NT2/D1 (cell line): ENCODE data around the gene COL6A6.

Source experiments
- SUZ12 ChIP-seq: IDR thresholded peaks from 2 replicates; pipeline ENCODE4 v1.6.1; 2011; ENCODE audit not compliant: insufficient read length, insufficient read depth; ENCODE audit errors: extremely low read depth
- ZNF274 ChIP-seq: IDR thresholded peaks from 2 replicates; pipeline ENCODE4 v1.6.1; 2011; ENCODE audit warnings: mild to moderate bottlenecking, low read depth, low read length

DNA sequence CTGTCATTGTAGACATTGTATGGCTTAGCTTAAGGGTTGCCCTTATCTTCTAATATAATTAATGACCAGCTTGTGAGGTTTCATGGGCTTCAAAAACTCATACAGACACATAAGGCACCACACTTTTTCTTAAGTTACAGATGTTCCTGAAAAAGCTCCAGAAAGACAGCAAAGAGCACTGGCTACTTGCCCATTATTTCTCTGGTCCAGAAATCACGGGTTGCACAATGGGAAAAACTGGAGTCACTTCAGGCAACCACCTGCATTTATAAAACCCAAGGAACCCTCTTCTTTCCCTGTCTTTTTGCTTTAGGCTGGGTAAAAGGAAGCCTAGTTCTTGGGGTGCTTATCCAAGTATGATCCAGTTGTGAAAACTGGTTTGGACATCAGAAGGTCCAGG lies 2.3 kb upstream of the COL6A6 start:
- no peak for TF ChIP-seq ZNF274
- no peak for TF ChIP-seq SUZ12
